RWPE1 (cell line): ENCODE data around the gene CDK15.

Experiments
- CTCF ChIA-PET: fragments of 350-600 bp; sonication (Branson Sonifier 250); formaldehyde crosslinking; extraction: SDS; loops from one replicate; lab custom pipeline; 2021; lab: Yijun Ruan, JAX
- POLR2A ChIA-PET: fragments of 400-600 bp; formaldehyde crosslinking; extraction: SDS; loops from one replicate; lab custom pipeline; 2020; ENCODE audit warnings: antibody characterized with exemption; ENCODE audit not compliant: low non-redundant PET; lab: Yijun Ruan, JAX
- DNase-seq: peaks from one replicate; pipeline ENCODE4 v3.0.0; 2012; ENCODE audit warnings: low spot score
- H3K27ac ChIP-seq: fragments of 450-650 bp; 2 replicates; pipeline ENCODE4 v1.5.1; 2017
- CTCF ChIP-seq: fragments of 450-650 bp; conservative IDR thresholded peaks from 2 replicates; pipeline ENCODE4 v1.5.1; 2017; ENCODE audit warnings: low read depth, mild to moderate bottlenecking

Gene CDK15

GRCh38 chr2:201909961-201910361, 103.6 kb downstream of the CDK15 start:
- no peak overlapping the region for H3K27ac ChIP-seq
- POLR2A ChIA-PET: no interaction called here

GRCh38 chr2:201911372-201911771, 105.0 kb downstream of the CDK15 start:
- ChIA-PET CTCF (interaction anchor here (0.6 kb wide), 1 partner anchor 1329 kb away, joined by 3 read pairs; no protein-coding TSS in a partner anchor), POLR2A (interaction anchor here (0.8 kb wide), 1 partner anchor 18 kb away, joined by 3 read pairs; no protein-coding TSS in a partner anchor)
- no peak for TF ChIP-seq CTCF
- no peak overlapping the region for H3K27ac ChIP-seq
- no peak for DNase-seq

More at GRCh38 chr2:201909961-201910361, 103.6 kb downstream of the CDK15 start:
- no peak for DNase-seq
- TF ChIP-seq CTCF: no peak
- CTCF ChIA-PET: no interaction called here

- ChIA-PET POLR2A (no interaction called here), CTCF (interaction anchor here (0.6 kb wide), 1 partner anchor 118 kb away, joined by 3 read pairs; no protein-coding TSS in a partner anchor)
- no peak for DNase-seq
- TF ChIP-seq CTCF: no peak
- H3K27ac ChIP-seq: no peak overlapping the region
Observed at GRCh38 chr2:201913201-201913600, 106.9 kb downstream of the CDK15 start.

GRCh38 chr2:201915446-201915845, 109.1 kb downstream of the CDK15 start:
- ChIA-PET POLR2A (no interaction called here), CTCF (no interaction called here)
- no peak for TF ChIP-seq CTCF
- DNase-seq: no peak
- no peak overlapping the region for H3K27ac ChIP-seq

- POLR2A ChIA-PET: no interaction called here
- no peak overlapping the region for H3K27ac ChIP-seq
- TF ChIP-seq CTCF: no peak
- CTCF ChIA-PET: interaction anchor here (0.6 kb wide), 1 partner anchor 58 kb away, joined by 4 read pairs; no protein-coding TSS in a partner anchor
- DNase-seq: no peak
Observed at GRCh38 chr2:201916565-201916964, 110.2 kb downstream of the CDK15 start.

- CTCF ChIA-PET: no interaction called here
- no peak overlapping the region for H3K27ac ChIP-seq
- POLR2A ChIA-PET: no interaction called here
- no peak for TF ChIP-seq CTCF
- DNase-seq: no peak
Observed at GRCh38 chr2:201918616-201919307, 112.4 kb downstream of the CDK15 start.
